HEK293T (cell line): ENCODE results near the gene HAO2.

Experiments used
- BHLHE40 ChIP-seq: fragments of 450-650 bp; IDR thresholded peaks from 2 replicates; pipeline ENCODE4 v1.6.1; 2016; ENCODE audit warnings: mild to moderate bottlenecking, moderate library complexity, borderline replicate concordance
- CTBP1 ChIP-seq: fragments of 450-650 bp; IDR thresholded peaks from 2 replicates; pipeline ENCODE4 v1.6.1; 2016; ENCODE audit warnings: borderline replicate concordance
- ELF4 ChIP-seq: fragments of 450-650 bp; IDR thresholded peaks from 2 replicates; pipeline ENCODE4 v1.6.1; 2017; ENCODE audit warnings: antibody characterized with exemption
- FOXA1 ChIP-seq: fragments of 450-650 bp; IDR thresholded peaks from 2 replicates; pipeline ENCODE4 v1.6.1; 2016; ENCODE audit warnings: mild to moderate bottlenecking
- FOXM1 ChIP-seq: fragments of 450-650 bp; IDR thresholded peaks from 2 replicates; pipeline ENCODE4 v1.6.1; 2017; ENCODE audit warnings: mild to moderate bottlenecking, borderline replicate concordance
- SP1 ChIP-seq: fragments of 450-650 bp; IDR thresholded peaks from 2 replicates; pipeline ENCODE4 v1.6.1; 2017
- ZNF384 ChIP-seq: fragments of 450-650 bp; IDR thresholded peaks from 2 replicates; pipeline ENCODE4 v1.6.1; 2016

- TF ChIP-seq FOXA1 (no peak), FOXM1 (no peak), SP1 (no peak), CTBP1 (no peak), BHLHE40 (no peak), ELF4 (no peak), ZNF384 (no peak)
These were observed 19.6 kb upstream of the HAO2 start for GRCh38 chr1:119348941-119349340.
